ENCODE results near the gene ERCC1. TPM values are rescaled to one million over a fixed set of nuclear protein-coding genes. Genes with fewer than 3 reads are reported as not detected.

Gene ERCC1
- total and polyA plus RNA-seq, 2 of the 13 experiments (the other 11 are each of a cell fraction or from before 2014, with no cell fraction given): 40.0 to 66.4 TPM

GRCh38 chr19:45404557-45405434, 18.9 kb downstream of the ERCC1 start, which contains the start of gene PPP1R13L (continued):
- TF ChIP-seq MLXIP (CRISPR knock-in tag; IDR thresholded peaks at IDR 0.05; ENCODE audit: borderline replicate concordance): no peak
- TF ChIP-seq ZNF629 (CRISPR knock-in tag; conservative IDR thresholded peaks at IDR 0.05): peak; percentile 100
- TF ChIP-seq KAT7 (CRISPR knock-in tag; IDR thresholded peaks at IDR 0.05; ENCODE audit: borderline replicate concordance): no peak
- TF ChIP-seq MTA1 (CRISPR knock-in tag; IDR thresholded peaks at IDR 0.05; ENCODE audit: borderline replicate concordance): peak; percentile 60; the same call in 1 of the 2 replicates
- TF ChIP-seq ZNF329 (CRISPR knock-in tag; IDR thresholded peaks at IDR 0.05; ENCODE audit: low read depth): no peak
- no peak for TF ChIP-seq ZFP91 (CRISPR knock-in tag; IDR thresholded peaks at IDR 0.05; ENCODE audit: borderline replicate concordance)
- no peak for TF ChIP-seq NFIB (CRISPR knock-in tag; IDR thresholded peaks at IDR 0.05; ENCODE audit: borderline replicate concordance)
- no peak for TF ChIP-seq E2F2 (CRISPR knock-in tag; IDR thresholded peaks at IDR 0.05; ENCODE audit: borderline replicate concordance)
- peak; percentile 36; the same call in 1 of the 2 replicates for TF ChIP-seq PHF21A (CRISPR knock-in tag; IDR thresholded peaks at IDR 0.05)
- TF ChIP-seq ZFY (CRISPR knock-in tag; IDR thresholded peaks at IDR 0.05): 0 out of 2 replicates have a peak, but pooled peaks have one; percentile 27
- TF ChIP-seq RXRA (CRISPR knock-in tag; IDR thresholded peaks at IDR 0.05): no peak; the same call in 1 of the 2 replicates
- no peak for TF ChIP-seq TOE1 (CRISPR knock-in tag; IDR thresholded peaks at IDR 0.05)
- TF ChIP-seq HNF4G (IDR thresholded peaks at IDR 0.05; ENCODE audit: borderline replicate concordance, low read depth, low read length): 0 out of 2 replicates have a peak, but pooled peaks have one; percentile 2
- no peak for TF ChIP-seq HNF4G (CRISPR knock-in tag; IDR thresholded peaks at IDR 0.05; ENCODE audit: borderline replicate concordance, low read depth)
- no peak; the same call in 1 of the 2 replicates for TF ChIP-seq ZNF670 (CRISPR knock-in tag; IDR thresholded peaks at IDR 0.05; ENCODE audit: borderline replicate concordance)
- no peak for TF ChIP-seq KLF9 (CRISPR knock-in tag; IDR thresholded peaks at IDR 0.05; ENCODE audit: low read depth)
- no peak for TF ChIP-seq MBD4 (IDR thresholded peaks at IDR 0.05; ENCODE audit: borderline replicate concordance, low read length)
- TF ChIP-seq ZNF816 (CRISPR knock-in tag; IDR thresholded peaks at IDR 0.05; ENCODE audit: borderline replicate concordance): no peak; the same call in 1 of the 2 replicates
- TF ChIP-seq ARNT (IDR thresholded peaks at IDR 0.05): no peak
- TF ChIP-seq PRDM15 (CRISPR knock-in tag; IDR thresholded peaks at IDR 0.05): no peak
